ENCODE measurements around the gene JAZF1. TPM values are rescaled to one million over a fixed set of nuclear protein-coding genes. Genes with fewer than 3 reads are reported as not detected.

The JAZF1 gene
- total RNA-seq, 1 experiment from 2014 or later: 3.4 TPM

- TF ChIP-seq ZBTB33 (IDR thresholded peaks at IDR 0.05; ENCODE audit: extremely low read depth, insufficient replicate concordance, low read length) (no peak), RAD21 (IDR thresholded peaks at IDR 0.05; ENCODE audit: low read depth) (no peak), SRF (IDR thresholded peaks at IDR 0.05; ENCODE audit: low read depth) (no peak)
- TF ChIP-seq, protein P1, sequence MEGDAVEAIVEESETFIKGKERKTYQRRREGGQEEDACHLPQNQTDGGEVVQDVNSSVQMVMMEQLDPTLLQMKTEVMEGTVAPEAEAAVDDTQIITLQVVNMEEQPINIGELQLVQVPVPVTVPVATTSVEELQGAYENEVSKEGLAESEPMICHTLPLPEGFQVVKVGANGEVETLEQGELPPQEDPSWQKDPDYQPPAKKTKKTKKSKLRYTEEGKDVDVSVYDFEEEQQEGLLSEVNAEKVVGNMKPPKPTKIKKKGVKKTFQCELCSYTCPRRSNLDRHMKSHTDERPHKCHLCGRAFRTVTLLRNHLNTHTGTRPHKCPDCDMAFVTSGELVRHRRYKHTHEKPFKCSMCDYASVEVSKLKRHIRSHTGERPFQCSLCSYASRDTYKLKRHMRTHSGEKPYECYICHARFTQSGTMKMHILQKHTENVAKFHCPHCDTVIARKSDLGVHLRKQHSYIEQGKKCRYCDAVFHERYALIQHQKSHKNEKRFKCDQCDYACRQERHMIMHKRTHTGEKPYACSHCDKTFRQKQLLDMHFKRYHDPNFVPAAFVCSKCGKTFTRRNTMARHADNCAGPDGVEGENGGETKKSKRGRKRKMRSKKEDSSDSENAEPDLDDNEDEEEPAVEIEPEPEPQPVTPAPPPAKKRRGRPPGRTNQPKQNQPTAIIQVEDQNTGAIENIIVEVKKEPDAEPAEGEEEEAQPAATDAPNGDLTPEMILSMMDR (IDR thresholded peaks at IDR 0.05 in 2 of 3, conservative IDR thresholded peaks at IDR 0.05 in 1 of 3; ENCODE audit: borderline replicate concordance in 1 of 3, insufficient read depth in 1 of 3, low read depth in 2 of 3, low read length in 2 of 3): no peak
Measured at GRCh38 chr7:28136420-28136819, 44.2 kb downstream of the JAZF1 start (continued).

DNA sequence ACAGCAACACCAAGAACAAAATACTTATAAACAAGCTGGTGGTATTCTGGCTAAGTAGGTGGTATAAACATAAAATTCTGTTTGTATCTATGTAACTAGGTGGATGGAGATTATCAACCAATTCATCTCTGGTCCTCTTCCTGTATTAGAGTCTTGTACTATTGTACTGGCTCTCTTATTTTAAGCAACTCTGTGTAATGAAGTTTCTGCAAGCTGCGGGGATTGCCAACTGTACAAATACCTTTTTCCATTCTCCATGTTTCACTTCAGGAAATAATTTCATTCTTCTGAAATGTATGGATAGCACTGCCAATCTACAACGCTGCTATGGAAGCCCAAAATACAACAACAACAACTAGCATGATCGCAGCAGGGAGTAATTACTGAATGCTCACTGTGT is 44.8 kb downstream of the JAZF1 start:
- Histone ChIP-seq H3K79me2 (ENCODE audit: insufficient read depth, low read length) (no peaks in the 10 kb centered on the region), H2AFZ (ENCODE audit: low read depth, low read length, poor library complexity, severe bottlenecking) (no peak overlapping the region), H4K20me1 (ENCODE audit: insufficient read depth) (no peaks in the 10 kb centered on the region), H3K4me3 (replicated peaks in 1 of 2; ENCODE audit: low read depth in 1 of 2, low read length in 2 of 2) (no peak overlapping the region), H3K27ac (ENCODE audit: low read depth, low read length) (no peak overlapping the region), H3K4me1 (ENCODE audit: control insufficient read depth in 1 of 2, insufficient read depth in 2 of 2, low read length in 2 of 2) (no peaks in the 10 kb centered on the region), H3K27me3 (ENCODE audit: insufficient read depth, low read length) (no peaks in the 10 kb centered on the region), H3K4me2 (ENCODE audit: low read length) (no peak overlapping the region), H3K9me3 (ENCODE audit: control insufficient read depth in 1 of 2, insufficient read depth in 1 of 2, low read depth in 1 of 2, low read length in 2 of 2) (no peaks in the 10 kb centered on the region), H3K9ac (ENCODE audit: low read length) (no peak overlapping the region), H3K36me3 (ENCODE audit: control insufficient read depth in 1 of 2, insufficient read depth in 2 of 2, low read length in 2 of 2) (no peaks in the 10 kb centered on the region), H3K9me2 (ENCODE audit: insufficient read depth) (no peaks in the 10 kb centered on the region)
- no peak for TF ChIP-seq POLR2A (IDR thresholded peaks at IDR 0.05; ENCODE audit: borderline replicate concordance, extremely low read depth, insufficient read depth, insufficient read length)
- TF ChIP-seq EZH2phosphoT487 (IDR thresholded peaks at IDR 0.05; ENCODE audit: borderline replicate concordance): no peak
- TF ChIP-seq EGR1 (IDR thresholded peaks at IDR 0.05; ENCODE audit: low read depth): no peak
- TF ChIP-seq, protein P2, sequence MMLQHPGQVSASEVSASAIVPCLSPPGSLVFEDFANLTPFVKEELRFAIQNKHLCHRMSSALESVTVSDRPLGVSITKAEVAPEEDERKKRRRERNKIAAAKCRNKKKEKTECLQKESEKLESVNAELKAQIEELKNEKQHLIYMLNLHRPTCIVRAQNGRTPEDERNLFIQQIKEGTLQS (IDR thresholded peaks at IDR 0.05): no peak
- no peak for TF ChIP-seq EZH2 (IDR thresholded peaks at IDR 0.05)
- TF ChIP-seq, protein P3, sequence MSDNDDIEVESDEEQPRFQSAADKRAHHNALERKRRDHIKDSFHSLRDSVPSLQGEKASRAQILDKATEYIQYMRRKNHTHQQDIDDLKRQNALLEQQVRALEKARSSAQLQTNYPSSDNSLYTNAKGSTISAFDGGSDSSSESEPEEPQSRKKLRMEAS (IDR thresholded peaks at IDR 0.05): no peak
- no peak for TF ChIP-seq JUND (IDR thresholded peaks at IDR 0.05)
- TF ChIP-seq ELF1 (IDR thresholded peaks at IDR 0.05; ENCODE audit: borderline replicate concordance, low read depth): no peak
- ChIA-PET RAD21 (ENCODE audit: low non-redundant PET in 1 of 2, low total read pairs in 2 of 2, uncharacterized antibody in 2 of 2, unreplicated experiment in 2 of 2) (no interaction called here), POLR2A (interaction anchor here (0.9 kb wide), 1 partner anchor 563 kb away, joined by 3 read pairs; no protein-coding TSS in a partner anchor), CTCF (no interaction called here)
- BruUV-seq (replicated peaks): no TSS peak
- intact Hi-C loops (cut with micrococcal nuclease): no loop called here
- DNase-seq (ENCODE audit: low read depth, low spot score) (no peak), ATAC-seq (no peak)
